ENCODE measurements around the gene RIC1. TPM values are rescaled to one million over a fixed set of nuclear protein-coding genes. Genes with fewer than 3 reads are reported as not detected.

The RIC1 gene, protein sequence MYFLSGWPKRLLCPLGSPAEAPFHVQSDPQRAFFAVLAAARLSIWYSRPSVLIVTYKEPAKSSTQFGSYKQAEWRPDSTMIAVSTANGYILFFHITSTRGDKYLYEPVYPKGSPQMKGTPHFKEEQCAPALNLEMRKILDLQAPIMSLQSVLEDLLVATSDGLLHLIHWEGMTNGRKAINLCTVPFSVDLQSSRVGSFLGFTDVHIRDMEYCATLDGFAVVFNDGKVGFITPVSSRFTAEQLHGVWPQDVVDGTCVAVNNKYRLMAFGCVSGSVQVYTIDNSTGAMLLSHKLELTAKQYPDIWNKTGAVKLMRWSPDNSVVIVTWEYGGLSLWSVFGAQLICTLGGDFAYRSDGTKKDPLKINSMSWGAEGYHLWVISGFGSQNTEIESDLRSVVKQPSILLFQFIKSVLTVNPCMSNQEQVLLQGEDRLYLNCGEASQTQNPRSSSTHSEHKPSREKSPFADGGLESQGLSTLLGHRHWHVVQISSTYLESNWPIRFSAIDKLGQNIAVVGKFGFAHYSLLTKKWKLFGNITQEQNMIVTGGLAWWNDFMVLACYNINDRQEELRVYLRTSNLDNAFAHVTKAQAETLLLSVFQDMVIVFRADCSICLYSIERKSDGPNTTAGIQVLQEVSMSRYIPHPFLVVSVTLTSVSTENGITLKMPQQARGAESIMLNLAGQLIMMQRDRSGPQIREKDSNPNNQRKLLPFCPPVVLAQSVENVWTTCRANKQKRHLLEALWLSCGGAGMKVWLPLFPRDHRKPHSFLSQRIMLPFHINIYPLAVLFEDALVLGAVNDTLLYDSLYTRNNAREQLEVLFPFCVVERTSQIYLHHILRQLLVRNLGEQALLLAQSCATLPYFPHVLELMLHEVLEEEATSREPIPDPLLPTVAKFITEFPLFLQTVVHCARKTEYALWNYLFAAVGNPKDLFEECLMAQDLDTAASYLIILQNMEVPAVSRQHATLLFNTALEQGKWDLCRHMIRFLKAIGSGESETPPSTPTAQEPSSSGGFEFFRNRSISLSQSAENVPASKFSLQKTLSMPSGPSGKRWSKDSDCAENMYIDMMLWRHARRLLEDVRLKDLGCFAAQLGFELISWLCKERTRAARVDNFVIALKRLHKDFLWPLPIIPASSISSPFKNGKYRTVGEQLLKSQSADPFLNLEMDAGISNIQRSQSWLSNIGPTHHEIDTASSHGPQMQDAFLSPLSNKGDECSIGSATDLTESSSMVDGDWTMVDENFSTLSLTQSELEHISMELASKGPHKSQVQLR (N-terminal part only)
- 50.4 TPM for total RNA-seq

DNA sequence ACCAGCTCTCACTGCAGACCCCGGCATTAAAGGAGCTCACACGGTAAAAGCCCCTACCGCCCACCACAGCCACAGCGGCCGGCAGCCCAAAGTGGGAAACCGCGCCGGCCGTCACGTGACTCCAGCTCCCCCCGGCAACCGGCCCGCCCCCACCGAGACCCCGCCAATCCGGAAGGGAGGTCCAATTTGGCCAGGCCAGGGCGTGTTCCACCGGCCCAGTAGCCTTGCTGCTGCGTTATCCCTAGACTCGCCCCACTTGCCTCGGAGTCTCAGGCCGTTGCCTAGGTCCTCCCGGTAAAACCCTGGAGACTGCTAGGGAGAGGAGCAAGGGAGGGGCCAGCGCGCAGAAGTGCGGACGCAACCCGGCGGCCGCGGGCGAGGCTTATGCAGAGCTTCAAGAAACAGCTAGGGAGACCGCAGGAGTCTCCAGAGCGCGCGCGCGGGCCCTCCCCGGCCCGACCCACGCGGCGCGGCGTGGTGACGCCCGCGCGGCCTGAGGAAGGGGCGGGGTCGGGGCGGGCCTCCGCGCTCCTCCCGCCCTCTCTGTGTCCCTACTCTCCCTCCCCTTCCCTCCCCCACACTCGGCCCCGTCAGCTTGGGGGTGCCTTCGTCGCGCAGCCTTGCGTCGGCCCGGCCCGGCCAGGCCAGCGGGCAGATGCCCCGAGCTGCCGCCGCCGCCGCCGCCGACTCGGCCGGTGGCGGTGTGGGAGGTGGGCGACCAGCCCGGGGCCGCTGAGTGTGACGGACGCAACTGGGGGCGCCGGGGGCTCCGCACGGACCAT lies at the start of gene RIC1:
Gene RIC1, plus strand, starts transcription at position 578 of the 782 bp plus-strand sequence. Its CDS starts 203 bp downstream, at position 781.

Other genes with a start within 250 kb of the RIC1 start
- gene PLGRKT, start 191.2 kb upstream of the RIC1 start, total RNA-seq: 28.9 TPM
- gene CD274, start 178.6 kb upstream of the RIC1 start, total RNA-seq: 2.7 TPM
- gene PDCD1LG2, start 118.6 kb upstream of the RIC1 start, total RNA-seq: 0.64 TPM
- 55.2 TPM for gene ERMP1, start 204.0 kb downstream of the RIC1 start, total RNA-seq